Neural cell (in vitro differentiated cells): ENCODE data around the gene SOBP.

Source experiments
- EP300 ChIP-seq: fragments of 450-650 bp; conservative IDR thresholded peaks from 2 replicates; pipeline ENCODE4 v1.6.1; 2014; ENCODE audit warnings: antibody characterized with exemption, mild to moderate bottlenecking, moderate library complexity; ENCODE audit not compliant: poor library complexity, severe bottlenecking
- MXI1 ChIP-seq: fragments of 450-650 bp; conservative IDR thresholded peaks from 2 replicates; pipeline ENCODE4 v1.6.1; 2014; ENCODE audit warnings: antibody characterized with exemption, mild to moderate bottlenecking; ENCODE audit not compliant: poor library complexity, severe bottlenecking
- POLR2AphosphoS5 ChIP-seq: IDR thresholded peaks from 2 replicates; pipeline ENCODE4 v1.6.1; 2012
- RAD21 ChIP-seq: fragments of 450-650 bp; conservative IDR thresholded peaks from 2 replicates; pipeline ENCODE4 v1.6.1; 2014; ENCODE audit warnings: antibody characterized with exemption, mild to moderate bottlenecking, moderate library complexity
- TAF1 ChIP-seq: IDR thresholded peaks from 2 replicates; pipeline ENCODE4 v1.6.1; 2012; ENCODE audit warnings: low read depth
- TF ChIP-seq, protein P1 (sequence below): fragments of 450-650 bp; IDR thresholded peaks from 2 replicates; pipeline ENCODE4 v1.5.1; 2014; ENCODE audit warnings: antibody characterized with exemption, mild to moderate bottlenecking, moderate library complexity; ENCODE audit not compliant: poor library complexity, severe bottlenecking
- TF ChIP-seq, protein P2 (sequence below): IDR thresholded peaks from 2 replicates; pipeline ENCODE4 v1.6.1; 2012; ENCODE audit warnings: borderline replicate concordance

DNA sequence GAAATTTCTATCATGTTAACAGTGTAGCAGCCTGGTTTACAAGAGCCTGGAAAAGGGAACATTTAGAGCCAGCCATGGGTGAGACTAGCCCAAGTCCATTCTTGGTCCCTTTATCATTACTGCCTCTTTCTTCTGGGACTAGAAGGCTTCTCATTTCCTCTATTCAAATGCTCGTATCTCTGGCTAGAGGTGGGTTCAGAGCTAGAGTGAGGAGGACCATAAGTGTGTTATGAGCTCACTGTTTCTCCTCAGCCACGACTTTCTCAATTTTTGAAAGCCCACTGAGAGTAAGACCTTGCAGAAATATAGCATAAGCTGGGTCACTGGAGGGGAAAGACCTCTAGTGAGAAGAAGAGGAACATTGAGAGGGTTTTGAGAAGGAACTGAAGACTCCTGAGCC lies 100.0 kb downstream of the SOBP start:
- TF ChIP-seq EP300 (no peak), POLR2AphosphoS5 (no peak), RAD21 (no peak), TAF1 (no peak), MXI1 (no peak)
- TF ChIP-seq, protein P1, sequence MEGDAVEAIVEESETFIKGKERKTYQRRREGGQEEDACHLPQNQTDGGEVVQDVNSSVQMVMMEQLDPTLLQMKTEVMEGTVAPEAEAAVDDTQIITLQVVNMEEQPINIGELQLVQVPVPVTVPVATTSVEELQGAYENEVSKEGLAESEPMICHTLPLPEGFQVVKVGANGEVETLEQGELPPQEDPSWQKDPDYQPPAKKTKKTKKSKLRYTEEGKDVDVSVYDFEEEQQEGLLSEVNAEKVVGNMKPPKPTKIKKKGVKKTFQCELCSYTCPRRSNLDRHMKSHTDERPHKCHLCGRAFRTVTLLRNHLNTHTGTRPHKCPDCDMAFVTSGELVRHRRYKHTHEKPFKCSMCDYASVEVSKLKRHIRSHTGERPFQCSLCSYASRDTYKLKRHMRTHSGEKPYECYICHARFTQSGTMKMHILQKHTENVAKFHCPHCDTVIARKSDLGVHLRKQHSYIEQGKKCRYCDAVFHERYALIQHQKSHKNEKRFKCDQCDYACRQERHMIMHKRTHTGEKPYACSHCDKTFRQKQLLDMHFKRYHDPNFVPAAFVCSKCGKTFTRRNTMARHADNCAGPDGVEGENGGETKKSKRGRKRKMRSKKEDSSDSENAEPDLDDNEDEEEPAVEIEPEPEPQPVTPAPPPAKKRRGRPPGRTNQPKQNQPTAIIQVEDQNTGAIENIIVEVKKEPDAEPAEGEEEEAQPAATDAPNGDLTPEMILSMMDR, result no peak
- TF ChIP-seq, protein P2, sequence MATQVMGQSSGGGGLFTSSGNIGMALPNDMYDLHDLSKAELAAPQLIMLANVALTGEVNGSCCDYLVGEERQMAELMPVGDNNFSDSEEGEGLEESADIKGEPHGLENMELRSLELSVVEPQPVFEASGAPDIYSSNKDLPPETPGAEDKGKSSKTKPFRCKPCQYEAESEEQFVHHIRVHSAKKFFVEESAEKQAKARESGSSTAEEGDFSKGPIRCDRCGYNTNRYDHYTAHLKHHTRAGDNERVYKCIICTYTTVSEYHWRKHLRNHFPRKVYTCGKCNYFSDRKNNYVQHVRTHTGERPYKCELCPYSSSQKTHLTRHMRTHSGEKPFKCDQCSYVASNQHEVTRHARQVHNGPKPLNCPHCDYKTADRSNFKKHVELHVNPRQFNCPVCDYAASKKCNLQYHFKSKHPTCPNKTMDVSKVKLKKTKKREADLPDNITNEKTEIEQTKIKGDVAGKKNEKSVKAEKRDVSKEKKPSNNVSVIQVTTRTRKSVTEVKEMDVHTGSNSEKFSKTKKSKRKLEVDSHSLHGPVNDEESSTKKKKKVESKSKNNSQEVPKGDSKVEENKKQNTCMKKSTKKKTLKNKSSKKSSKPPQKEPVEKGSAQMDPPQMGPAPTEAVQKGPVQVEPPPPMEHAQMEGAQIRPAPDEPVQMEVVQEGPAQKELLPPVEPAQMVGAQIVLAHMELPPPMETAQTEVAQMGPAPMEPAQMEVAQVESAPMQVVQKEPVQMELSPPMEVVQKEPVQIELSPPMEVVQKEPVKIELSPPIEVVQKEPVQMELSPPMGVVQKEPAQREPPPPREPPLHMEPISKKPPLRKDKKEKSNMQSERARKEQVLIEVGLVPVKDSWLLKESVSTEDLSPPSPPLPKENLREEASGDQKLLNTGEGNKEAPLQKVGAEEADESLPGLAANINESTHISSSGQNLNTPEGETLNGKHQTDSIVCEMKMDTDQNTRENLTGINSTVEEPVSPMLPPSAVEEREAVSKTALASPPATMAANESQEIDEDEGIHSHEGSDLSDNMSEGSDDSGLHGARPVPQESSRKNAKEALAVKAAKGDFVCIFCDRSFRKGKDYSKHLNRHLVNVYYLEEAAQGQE, result no peak
